K562 (cell line): ENCODE measurements around the gene RNF13. TPM values are rescaled to one million over a fixed set of nuclear protein-coding genes. Genes with fewer than 3 reads are reported as not detected.

Source experiments
- ATAC-seq: fragments of 200-7000 bp; cut with Tn5 transposase; 3 replicates; pipeline ENCODE4 v1.9.1; 2020; ENCODE audit warnings: moderate library complexity
- BruUV-seq: library from RNA; stranded (reverse); fragments of 400-500 nt; replicated peaks from 2 replicates; lab custom pipeline; 2021; lab: Mats Ljungman, UMichigan
- CTCF ChIA-PET: fragments of 300-600 bp; formaldehyde crosslinking; extraction: SDS; loops from one replicate; lab custom pipeline; 2021; ENCODE audit warnings: low intra/inter-chr PET ratio; lab: Yijun Ruan, JAX
- POLR2A ChIA-PET: fragments of 300-600, 350-650 bp; sonication (Branson Sonifier 250); formaldehyde crosslinking; extraction: SDS; loops from one replicate; lab custom pipeline; 2021; ENCODE audit warnings: antibody characterized with exemption, inconsistent platforms; lab: Yijun Ruan, JAX
- DNase-seq, 4 experiments: peaks; one replicate each; pipeline versions ENCODE4 v3.0.0 to v3.0.0-alpha.2; 2011 to 2018; ENCODE audit warnings: low spot score in 3 of 4, mixed read lengths in 3 of 4; ENCODE audit errors: extremely low read depth in 1 of 4
- FAIRE-seq: peaks from 2 replicates; lab custom pipeline; 2011; peaks lifted over from hg19 to GRCh38; lab: Jason Lieb, UNC
- H2AFZ ChIP-seq: 2 replicates; pipeline ENCODE4 v1.6.0; 2011; ENCODE audit warnings: low read depth, low read length, control low read depth, inconsistent platforms
- H3K27ac ChIP-seq: fragments of 200-600 bp; 3 replicates; pipeline ENCODE4 v1.8.0; 2011; ENCODE audit warnings: low read depth, mild to moderate bottlenecking, control low read depth, inconsistent platforms, low read length, moderate library complexity, mixed read lengths; ENCODE audit errors: extremely low read depth
- H3K27me3 ChIP-seq, 2 experiments: fragments of 300-600 bp in 1 of 2; 2 replicates in 1 of 2; 3 replicates in 1 of 2; pipeline versions ENCODE4 v1.6.0 to v1.8.0; 2011; ENCODE audit warnings: inconsistent platforms in 2 of 2, low read length in 2 of 2, mild to moderate bottlenecking in 1 of 2, mixed read lengths in 1 of 2, moderate library complexity in 1 of 2; ENCODE audit not compliant: control insufficient read depth in 2 of 2, insufficient read depth in 2 of 2
- H3K36me3 ChIP-seq: fragments of 300-600 bp; 3 replicates; pipeline ENCODE4 v1.8.0; 2011; ENCODE audit warnings: mild to moderate bottlenecking, low read length, inconsistent platforms; ENCODE audit not compliant: control insufficient read depth, insufficient read depth
- H3K4me1 ChIP-seq, 2 experiments: fragments of 200-600 bp in 1 of 2; replicated peaks in 1 of 2; 2 replicates in 1 of 2; 3 replicates in 1 of 2; pipeline versions ENCODE4 v1.5.1 to v1.8.0; 2011; ENCODE audit warnings: inconsistent platforms in 2 of 2, low read length in 2 of 2, mild to moderate bottlenecking in 1 of 2, mixed read lengths in 1 of 2, moderate library complexity in 1 of 2; ENCODE audit not compliant: control insufficient read depth in 2 of 2, insufficient read depth in 2 of 2
- H3K4me2 ChIP-seq: 2 replicates; pipeline ENCODE4 v1.6.1; 2011; ENCODE audit warnings: low read length, control low read depth, inconsistent platforms, mixed read lengths; ENCODE audit not compliant: insufficient read depth
- H3K4me3 ChIP-seq: fragments of 200-600 bp; sonication (generic), shearing (Covaris generic); 2 replicates; pipeline ENCODE4 v1.5.1; 2016; ENCODE audit warnings: control low read depth, inconsistent platforms
- H3K79me2 ChIP-seq: fragments of 200-600 bp; 3 replicates; pipeline ENCODE4 v1.8.0; 2011; ENCODE audit warnings: low read length, inconsistent platforms; ENCODE audit not compliant: control insufficient read depth, insufficient read depth
- H3K9ac ChIP-seq, 2 experiments: 2 replicates each; pipeline versions ENCODE4 v1.6.0 to v1.6.1; 2011; ENCODE audit warnings: low read depth in 2 of 2, low read length in 2 of 2, control low read depth in 1 of 2, inconsistent platforms in 1 of 2, mild to moderate bottlenecking in 1 of 2, mixed read lengths in 1 of 2; ENCODE audit not compliant: insufficient read depth in 1 of 2
- H3K9me1 ChIP-seq: one replicate; pipeline ENCODE4 v1.6.0; 2011; ENCODE audit warnings: inconsistent platforms, mild to moderate bottlenecking, low read length, moderate library complexity; ENCODE audit not compliant: control insufficient read depth, insufficient read depth
- H3K9me3 ChIP-seq: replicated peaks from 2 replicates; pipeline ENCODE4 v1.5.1; 2011; ENCODE audit warnings: low read depth, low read length, inconsistent platforms; ENCODE audit not compliant: control insufficient read depth, insufficient read depth
- H4K20me1 ChIP-seq: replicated peaks from 2 replicates; pipeline ENCODE4 v1.6.1; 2011; ENCODE audit warnings: low read length, inconsistent platforms, mixed read lengths; ENCODE audit not compliant: control insufficient read depth, insufficient read depth
- BDP1 ChIP-seq: IDR thresholded peaks from 3 replicates; pipeline ENCODE4 v1.6.1; 2011; ENCODE audit not compliant: insufficient read length, insufficient read depth
- C11orf30 ChIP-seq: fragments of 450-650 bp; IDR thresholded peaks from 2 replicates; pipeline ENCODE4 v1.6.1; 2016; ENCODE audit warnings: low read depth, mild to moderate bottlenecking
- ZNF140 ChIP-seq: fragments of 250-450 bp; sonication (Bioruptor Pico); IDR thresholded peaks from 2 replicates; pipeline ENCODE4 v1.8.0; 2021; ENCODE audit warnings: moderate library complexity, mild to moderate bottlenecking, inconsistent platforms
- ZNF146 ChIP-seq: IDR thresholded peaks from one replicate; pipeline ENCODE4 v1.6.1; 2018; ENCODE audit warnings: missing compliant biosample characterization; ENCODE audit not compliant: unreplicated experiment
- ZNF764 ChIP-seq: fragments of 250-450 bp; sonication (Bioruptor Pico); IDR thresholded peaks from 2 replicates; pipeline ENCODE4 v1.4.0; 2020; ENCODE audit warnings: low read depth, mild to moderate bottlenecking, moderate library complexity
- WGBS: fragments of 100-300 bp; shearing (Covaris generic); methylation state at CpG from one replicate; pipeline ENCODE4 v1.1.6; 2016; ENCODE audit warnings: low coverage, mixed read lengths; ENCODE audit not compliant: insufficient coverage; ENCODE audit errors: missing lambda C conversion rate; 5-methylcytosine and 5-hydroxymethylcytosine counted together
- in situ Hi-C: fragments of 300-500 bp; cut with MboI; formaldehyde crosslinking; loops from 4 replicates; pipeline ENCODE4 v1.15.0; 2018; ENCODE audit warnings: inconsistent platforms, mixed read lengths
- intact Hi-C: fragments of 100-400 bp; cut with micrococcal nuclease; formaldehyde crosslinking; loops from 2 replicates; pipeline ENCODE4 v1.14.2; 2022
- polyA plus RNA-seq, 8 experiments: library from polyadenylated mRNA; depleted of rRNA in 4 of 8; stranded (reverse) in 5 of 8; unstranded in 3 of 8; fragments of >200 nt; fragmentation: Nextera tagmentation in 2 of 8; fragmentation: Illumina TruSeq in 1 of 8; extraction: Ambion mirVana in 2 of 8; extraction: Trizol in 1 of 8; gene quantifications; 2 replicates each; pipeline versions ENCODE4 v1.2.1 to v1.2.3, GENCODE V29; 2011 to 2014; ENCODE audit warnings: inconsistent platforms in 1 of 8, missing spikeins in 1 of 8
- total RNA-seq, 7 experiments: library from RNA; depleted of rRNA in 6 of 7; stranded (reverse); fragments of >200 nt in 6 of 7; fragmentation: Illumina TruSeq in 2 of 7; extraction: Trizol in 2 of 7; gene quantifications; 2 replicates each; pipeline versions ENCODE4 v1.2.1 to v1.2.3, GENCODE V29; 2011 to 2021; ENCODE audit warnings: low replicate concordance in 1 of 7
- TF ChIP-seq, protein P1 (sequence below): sonication (generic); formaldehyde crosslinking; IDR thresholded peaks from 2 replicates; pipeline ENCODE4 v1.9.0; 2022; ENCODE audit warnings: mild to moderate bottlenecking, missing genetic modification reagents
- TF ChIP-seq, protein P2 (sequence below): fragments of 250-450 bp; sonication (Bioruptor Pico); IDR thresholded peaks from 2 replicates; pipeline ENCODE4 v1.5.0; 2021
- TF ChIP-seq, protein P3 (sequence below): fragments of 250-450 bp; sonication (Bioruptor Pico); IDR thresholded peaks from 2 replicates; pipeline ENCODE4 v1.8.0; 2021; ENCODE audit warnings: mild to moderate bottlenecking, moderate library complexity

RNF13 gene
- total and polyA plus RNA-seq, 9 of the 15 experiments (the other 6 are each of a cell fraction or from before 2014, with no cell fraction given), result 12.7 to 35.8 (median 18.9) TPM

DNA sequence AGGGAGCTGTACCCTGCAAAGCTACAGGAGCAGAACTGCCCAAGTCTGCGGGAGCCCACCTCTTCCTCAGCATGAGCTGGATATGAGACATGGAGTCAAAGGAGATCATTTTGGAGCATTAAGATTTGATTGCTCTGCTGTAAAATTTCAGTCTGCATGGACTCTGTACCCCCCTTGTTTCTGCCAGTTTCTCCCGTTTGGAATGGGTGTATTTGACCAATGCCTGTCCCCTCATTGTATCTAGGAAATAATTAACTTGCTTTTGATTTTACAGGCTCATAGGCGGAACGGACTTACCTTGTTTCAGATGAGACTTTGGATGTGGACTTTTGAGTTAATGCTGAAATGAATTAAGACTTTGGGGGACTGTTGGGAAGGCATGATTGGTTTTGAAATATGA lies 18.3 kb downstream of the RNF13 start:
- Histone ChIP-seq H3K4me1 (no peaks in the 10 kb centered on the region), H3K27ac (no peak overlapping the region), H3K27me3 (no peaks in the 10 kb centered on the region), H3K4me2 (no peak overlapping the region)
- no TSS peak for BruUV-seq
- CTCF ChIA-PET, result no interaction called here
- TF ChIP-seq, protein P1, sequence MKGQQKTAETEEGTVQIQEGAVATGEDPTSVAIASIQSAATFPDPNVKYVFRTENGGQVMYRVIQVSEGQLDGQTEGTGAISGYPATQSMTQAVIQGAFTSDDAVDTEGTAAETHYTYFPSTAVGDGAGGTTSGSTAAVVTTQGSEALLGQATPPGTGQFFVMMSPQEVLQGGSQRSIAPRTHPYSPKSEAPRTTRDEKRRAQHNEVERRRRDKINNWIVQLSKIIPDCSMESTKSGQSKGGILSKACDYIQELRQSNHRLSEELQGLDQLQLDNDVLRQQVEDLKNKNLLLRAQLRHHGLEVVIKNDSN (CRISPR knock-in tag), result no peak
- TF ChIP-seq, protein P2, sequence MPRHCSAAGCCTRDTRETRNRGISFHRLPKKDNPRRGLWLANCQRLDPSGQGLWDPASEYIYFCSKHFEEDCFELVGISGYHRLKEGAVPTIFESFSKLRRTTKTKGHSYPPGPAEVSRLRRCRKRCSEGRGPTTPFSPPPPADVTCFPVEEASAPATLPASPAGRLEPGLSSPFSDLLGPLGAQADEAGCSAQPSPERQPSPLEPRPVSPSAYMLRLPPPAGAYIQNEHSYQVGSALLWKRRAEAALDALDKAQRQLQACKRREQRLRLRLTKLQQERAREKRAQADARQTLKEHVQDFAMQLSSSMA (CRISPR knock-in tag), result no peak
- TF ChIP-seq ZNF140 (no peak), C11orf30 (no peak), ZNF764 (no peak), ZNF146 (CRISPR knock-in tag) (no peak), BDP1 (no peak)
- TF ChIP-seq, protein P3, sequence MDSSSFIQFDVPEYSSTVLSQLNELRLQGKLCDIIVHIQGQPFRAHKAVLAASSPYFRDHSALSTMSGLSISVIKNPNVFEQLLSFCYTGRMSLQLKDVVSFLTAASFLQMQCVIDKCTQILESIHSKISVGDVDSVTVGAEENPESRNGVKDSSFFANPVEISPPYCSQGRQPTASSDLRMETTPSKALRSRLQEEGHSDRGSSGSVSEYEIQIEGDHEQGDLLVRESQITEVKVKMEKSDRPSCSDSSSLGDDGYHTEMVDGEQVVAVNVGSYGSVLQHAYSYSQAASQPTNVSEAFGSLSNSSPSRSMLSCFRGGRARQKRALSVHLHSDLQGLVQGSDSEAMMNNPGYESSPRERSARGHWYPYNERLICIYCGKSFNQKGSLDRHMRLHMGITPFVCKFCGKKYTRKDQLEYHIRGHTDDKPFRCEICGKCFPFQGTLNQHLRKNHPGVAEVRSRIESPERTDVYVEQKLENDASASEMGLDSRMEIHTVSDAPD (CRISPR knock-in tag), result no peak
- TF ChIP-seq, all 486 proteins: peak for 0
- no peak overlapping the region for H2AFZ ChIP-seq
- in situ Hi-C loops, result no loop called here
- peaks cover 7% of the 10 kb centered on the region for H3K9me3 ChIP-seq
- H3K9ac ChIP-seq, result no peak overlapping the region
- no peaks in the 10 kb centered on the region for H4K20me1 ChIP-seq
- FAIRE-seq, result no peak
- intact Hi-C loops, result no loop called here
- ATAC-seq, result no peak
- H3K79me2 ChIP-seq, result 0 out of 3 replicates have a peak, but pooled peaks cover 4% of the 10 kb centered on the region
- DNase-seq, result no peak
- no peak overlapping the region for H3K4me3 ChIP-seq
- no peaks in the 10 kb centered on the region for H3K36me3 ChIP-seq
- POLR2A ChIA-PET, result no interaction called here
- 44% methylated on average over 4 of the region's 4 CpGs for WGBS
- no peaks in the 10 kb centered on the region for H3K9me1 ChIP-seq
